T-helper 22 cell (primary cell): ENCODE results near the gene RIOK2.
"Not testable (repeated sequence)": the region's sequence is repeated elsewhere in the genome, so short reads cannot be mapped to it uniquely, and the experiment has no call there.

Source experiments
- DNase-seq: peaks from one replicate; pipeline ENCODE4 v3.0.0-alpha.2; 2020; ENCODE audit warnings: low read depth

RIOK2 gene

DNA sequence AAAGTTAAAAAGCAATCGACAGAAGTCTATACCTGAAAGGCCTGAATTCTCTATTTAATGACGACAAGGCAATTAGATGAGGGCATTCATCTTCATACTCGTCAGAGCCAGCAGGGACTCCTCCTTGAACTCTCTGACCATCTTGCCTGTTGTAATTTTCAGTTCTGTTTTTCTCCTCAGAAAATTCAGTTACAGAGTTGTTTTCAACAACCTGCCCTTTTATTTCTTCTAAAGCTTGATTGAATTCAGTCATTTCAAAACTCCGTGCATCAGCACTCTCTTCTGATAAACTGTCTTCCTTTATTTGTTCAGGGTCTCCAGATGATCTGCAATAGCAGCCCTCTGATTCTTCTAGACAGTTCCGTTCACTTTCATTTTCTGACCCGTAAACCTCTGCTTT, 15.6 kb downstream of the RIOK2 start:
- no peak for DNase-seq

DNA sequence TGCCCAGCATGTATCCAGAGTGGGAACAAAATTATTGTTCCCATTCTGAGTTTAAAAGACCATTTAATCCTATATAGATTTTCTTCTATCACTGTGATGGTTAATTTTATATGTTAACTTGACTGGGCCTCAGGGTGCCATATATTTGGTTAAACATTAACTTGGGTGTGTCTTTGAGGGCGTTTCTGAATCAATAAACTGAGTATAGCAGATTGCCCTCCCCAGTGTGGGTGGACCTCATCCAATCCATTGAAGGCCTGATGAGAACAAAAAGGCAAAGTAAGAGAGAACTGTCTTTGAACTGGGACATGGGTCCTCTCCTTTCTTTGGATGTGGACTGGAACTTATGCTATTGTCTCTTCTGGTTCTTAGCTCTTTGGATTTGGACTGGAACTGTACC, 17.3 kb downstream of the RIOK2 start:
- DNase-seq, result no peak

DNA sequence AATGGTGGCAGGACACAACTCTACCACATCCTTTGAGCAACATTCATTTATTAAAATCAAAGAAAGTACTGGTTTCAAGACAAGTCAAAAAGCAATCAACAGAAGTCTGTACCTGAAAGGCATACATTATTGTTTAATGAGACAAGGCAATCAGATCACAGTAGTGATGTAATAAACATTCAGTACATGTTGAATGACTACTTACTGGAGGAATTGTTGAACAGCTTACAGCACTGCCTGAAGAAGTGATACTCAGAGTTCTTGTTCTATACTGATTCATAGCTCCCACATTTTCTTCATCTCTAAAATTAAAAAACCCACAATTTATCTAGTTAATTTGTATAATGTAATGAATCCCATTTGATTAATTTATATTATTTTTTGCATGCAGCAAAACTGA, 18.2 kb downstream of the RIOK2 start:
- no peak for DNase-seq

DNA sequence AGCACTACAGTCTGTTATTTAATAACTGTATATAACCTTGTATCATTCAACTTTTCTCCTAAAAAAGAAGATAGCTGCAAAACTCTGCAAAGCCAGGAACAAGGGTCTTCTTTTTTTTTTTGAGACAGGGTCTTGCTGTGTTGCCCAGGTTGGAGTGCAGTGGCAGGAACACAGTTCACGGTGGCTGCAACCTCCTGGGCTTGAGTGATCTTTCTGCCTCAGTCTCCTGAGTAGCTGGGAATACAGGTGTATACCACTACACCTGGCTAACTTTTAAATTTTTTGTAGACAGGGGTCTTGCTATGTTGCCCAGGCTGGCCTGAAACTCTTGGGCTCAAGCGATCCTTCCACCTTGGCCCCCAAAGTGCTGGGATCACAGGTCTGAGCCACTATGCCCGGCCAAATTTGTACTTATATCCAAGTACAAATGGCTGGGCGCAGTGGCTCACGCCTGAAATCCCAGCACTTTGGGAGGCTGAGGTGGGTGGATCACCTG, 19.2 kb downstream of the RIOK2 start:
- DNase-seq, result no peak

DNA sequence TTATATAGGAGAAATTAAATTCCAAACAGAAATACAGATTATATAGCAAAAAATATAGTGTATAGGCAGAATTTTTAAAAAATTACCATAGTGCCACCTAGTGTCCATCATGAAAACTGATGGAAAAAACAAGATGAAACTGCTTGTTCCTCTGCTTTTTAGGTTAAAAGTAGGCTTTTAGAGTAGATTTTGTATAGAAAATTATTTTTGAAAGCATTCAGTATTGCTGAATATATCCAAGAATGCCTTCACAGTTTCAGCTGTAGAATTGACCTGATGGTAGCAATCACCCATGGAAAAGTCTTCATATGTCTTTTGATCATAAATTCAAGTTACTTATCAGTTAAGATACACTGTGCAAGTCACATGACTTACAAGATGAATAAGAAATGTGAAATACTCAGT, 19.7 kb downstream of the RIOK2 start:
- DNase-seq, result no peak

DNA sequence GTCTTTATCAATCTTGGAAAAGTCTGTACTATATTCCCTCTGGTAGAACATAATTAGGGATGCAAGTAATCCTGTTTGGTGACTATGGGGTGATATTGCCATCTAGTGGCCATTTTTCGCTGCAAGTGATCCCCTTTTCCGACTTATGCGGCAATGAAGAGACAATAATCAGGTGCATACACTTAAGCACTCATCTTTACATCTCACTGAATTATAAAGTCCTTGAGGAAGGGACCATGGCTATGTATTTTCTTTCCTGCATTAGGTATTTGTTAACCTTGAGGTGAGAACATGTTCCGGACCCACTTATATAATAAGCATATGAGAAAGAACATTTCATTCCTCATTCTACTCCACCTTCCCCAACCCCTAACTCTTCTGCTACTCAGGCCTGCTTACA, 21.0 kb downstream of the RIOK2 start:
- DNase-seq, result peak; percentile 7

DNA sequence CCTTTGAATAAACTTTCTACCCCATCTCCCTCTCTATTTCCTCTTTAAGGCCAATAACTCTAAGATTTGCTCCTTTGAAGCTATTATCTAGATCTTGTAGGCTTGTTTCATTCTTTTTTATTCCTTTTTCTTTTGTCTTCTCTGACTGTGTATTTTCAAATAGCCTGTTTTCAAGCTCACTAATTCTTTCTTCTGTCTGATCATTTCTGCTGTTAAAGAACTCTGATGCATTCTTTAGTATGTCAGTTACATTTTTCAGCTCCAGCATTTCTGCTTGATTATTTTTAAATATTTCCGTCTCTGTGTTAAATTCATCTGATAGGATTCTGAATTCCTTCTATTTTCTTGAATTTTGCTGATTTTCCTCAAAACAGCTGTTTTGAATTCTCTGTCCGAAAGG, 25.4 kb downstream of the RIOK2 start:
- DNase-seq, result no peak

DNA sequence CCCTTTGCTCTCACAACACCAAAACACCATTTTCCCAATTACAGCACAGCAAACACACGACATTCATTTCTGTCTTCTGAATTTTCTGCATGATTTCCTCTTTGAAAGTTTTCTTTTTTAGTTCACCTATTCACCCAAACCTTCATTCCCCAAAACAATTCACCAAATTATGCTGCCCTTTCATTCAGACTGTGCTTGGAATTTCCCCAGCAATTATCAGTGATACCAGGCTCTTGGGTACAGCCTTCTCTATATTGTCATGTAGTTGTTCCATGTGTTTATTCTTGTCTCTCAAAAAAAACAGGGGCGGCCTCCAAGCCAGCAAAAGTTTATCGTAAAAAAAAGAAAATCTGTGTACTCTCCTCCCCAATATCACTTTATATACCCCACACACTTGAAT, 31.7 kb downstream of the RIOK2 start:
- no peak for DNase-seq

DNA sequence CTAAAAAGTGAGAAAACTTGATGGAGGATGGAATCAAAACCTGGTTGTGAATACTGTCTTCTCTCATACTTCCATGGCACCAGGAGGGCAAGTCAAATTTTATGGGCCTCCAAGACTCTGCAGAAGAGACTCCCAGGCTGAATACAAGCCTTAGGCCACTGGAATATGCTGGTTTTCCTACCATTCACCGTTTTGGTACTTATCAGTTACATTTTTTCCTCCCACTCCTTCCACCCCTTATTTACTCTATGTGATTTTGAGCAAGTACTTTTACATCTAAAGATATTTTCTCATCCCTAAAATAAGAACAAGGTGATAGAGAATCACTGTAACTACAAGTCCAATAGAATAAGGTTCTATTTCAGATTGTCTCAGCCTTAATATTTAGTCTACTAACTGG, 32.6 kb downstream of the RIOK2 start:
- DNase-seq, result no peak

DNA sequence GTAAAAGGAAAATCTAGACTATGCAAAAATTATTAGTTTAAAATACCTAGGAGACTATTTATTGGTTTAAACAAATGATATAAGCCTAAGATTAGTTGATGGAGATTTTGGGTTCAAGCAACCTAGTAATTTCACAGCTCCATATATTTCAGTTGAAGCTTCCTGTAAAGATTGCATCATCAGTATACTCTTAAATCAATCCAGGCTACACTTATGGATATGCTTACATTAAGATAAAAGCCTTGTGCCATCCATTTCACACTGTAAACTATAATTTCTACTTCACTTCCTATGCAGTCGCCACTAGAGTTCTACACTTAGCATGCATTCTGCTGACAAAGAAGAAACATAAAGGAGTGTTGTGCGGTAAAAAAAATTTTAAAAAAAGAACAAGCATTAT, 33.3 kb downstream of the RIOK2 start:
- DNase-seq, result no peak

DNA sequence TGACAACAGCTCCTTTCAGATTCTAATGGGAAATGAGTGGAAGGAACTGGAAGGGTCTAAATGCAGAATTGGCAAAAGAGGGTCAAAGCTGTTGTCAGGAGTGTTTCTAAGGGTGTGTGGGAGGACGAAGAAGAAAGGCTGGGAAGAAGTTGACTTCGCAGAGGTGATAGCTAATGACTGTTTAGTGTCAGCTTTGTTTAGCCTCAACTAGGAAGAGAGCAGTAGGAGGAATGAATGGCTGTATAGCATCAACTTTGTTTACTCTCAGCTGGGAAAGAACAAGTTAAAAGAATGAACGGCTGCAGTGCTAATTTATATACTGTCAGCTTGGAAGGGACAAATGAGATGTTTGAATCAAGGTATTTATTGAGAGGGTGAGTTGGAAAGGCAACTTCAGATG, 34.8 kb downstream of the RIOK2 start:
- no peak for DNase-seq

DNA sequence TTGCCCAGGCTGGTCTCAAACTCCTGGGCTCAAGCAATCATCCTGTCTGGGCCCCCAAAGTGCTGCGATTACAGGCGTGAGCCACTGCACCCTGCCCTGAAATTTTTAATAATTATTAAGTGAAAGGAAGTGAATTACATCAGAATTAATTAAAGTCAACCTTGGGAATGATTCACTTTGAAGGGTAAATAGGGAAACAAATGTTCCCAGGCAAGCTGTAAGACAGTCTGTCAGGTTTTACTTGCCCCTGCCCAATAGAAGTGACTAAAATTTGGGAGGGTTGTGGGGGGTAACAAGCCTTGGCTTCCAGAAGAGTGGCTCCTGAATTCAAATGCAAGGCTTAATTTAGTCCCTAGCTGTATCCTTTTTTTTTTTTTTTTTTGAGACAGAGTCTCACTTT, 39.3 kb downstream of the RIOK2 start:
- no peak for DNase-seq

DNA sequence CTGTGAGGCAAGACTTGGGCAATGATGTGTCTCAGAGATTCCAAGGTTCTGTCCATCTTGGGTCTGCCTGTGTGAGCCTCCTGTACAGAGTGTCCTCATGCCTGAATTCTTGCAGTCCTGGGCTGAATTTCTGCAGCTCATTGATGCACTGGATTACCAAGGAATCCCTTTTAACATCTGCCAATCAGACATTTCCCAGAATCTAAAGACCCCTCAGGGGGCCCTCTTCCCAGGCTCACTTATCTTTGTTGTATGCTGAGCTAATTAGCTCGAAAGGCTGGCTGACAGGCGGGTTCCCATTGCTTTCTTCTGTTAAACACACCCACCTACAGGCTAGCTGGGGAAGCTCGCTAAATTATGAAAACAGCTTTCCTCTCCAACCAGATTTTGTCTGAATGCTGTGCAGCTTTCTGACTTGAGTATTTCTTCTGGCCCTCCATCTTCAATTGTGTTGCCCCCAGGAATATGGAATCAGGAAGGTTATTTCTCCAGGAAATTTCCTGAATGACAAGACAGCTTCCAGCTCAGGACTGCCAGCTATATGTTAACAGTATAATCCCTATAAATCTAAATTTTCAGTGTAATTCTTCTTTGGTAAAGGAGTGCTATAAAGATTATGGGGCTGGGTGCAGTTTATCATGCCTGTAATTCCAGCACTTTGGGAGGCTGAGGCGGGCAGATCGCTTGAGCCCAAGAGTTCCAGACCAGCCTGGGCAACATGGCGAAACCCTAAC, 40.4 kb downstream of the RIOK2 start, which contains the start of gene LIX1:
Gene LIX1, minus strand, starts transcription at position 91 of the 734 bp plus-strand sequence. Its CDS starts 35 bp downstream, at position 56.
- DNase-seq, result no peak

DNA sequence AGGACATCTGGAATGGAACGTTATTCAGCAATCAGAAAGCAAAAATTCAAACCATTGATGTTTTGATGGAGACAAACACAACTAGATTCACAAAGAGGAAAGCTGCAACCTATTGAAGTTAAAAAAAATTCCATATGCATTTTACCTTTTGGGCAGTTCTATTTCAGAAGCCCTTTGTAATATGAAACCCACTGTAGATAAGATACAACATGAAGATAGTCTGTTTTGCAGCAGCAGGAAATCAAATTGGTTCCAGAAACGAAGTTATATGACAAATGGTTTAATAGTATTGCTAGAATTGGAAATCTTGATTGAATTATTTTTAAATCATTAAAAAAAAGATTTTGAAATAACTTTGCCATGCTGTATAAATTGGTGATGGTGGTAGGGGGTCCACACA, 41.5 kb downstream of the RIOK2 start:
- no peak for DNase-seq

DNA sequence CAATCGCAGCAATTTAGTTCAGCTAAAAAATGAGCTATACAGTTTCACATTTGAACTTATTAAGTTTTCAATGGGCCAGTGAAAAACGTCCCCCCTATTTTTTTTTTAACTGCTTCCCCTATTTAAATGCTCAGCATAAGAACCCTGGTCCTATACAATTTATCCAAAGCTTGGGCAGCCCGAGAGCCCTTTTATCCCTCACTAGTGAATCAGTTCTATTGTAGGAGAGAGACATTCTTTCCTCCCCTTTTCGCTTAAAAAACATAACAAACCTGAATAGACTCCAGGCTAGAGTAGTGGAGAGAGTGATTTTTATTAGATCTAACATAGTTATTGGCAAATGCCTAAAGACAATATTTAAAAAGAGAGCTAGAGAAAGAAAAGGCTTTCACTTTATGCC, 42.0 kb downstream of the RIOK2 start:
- no peak for DNase-seq

DNA sequence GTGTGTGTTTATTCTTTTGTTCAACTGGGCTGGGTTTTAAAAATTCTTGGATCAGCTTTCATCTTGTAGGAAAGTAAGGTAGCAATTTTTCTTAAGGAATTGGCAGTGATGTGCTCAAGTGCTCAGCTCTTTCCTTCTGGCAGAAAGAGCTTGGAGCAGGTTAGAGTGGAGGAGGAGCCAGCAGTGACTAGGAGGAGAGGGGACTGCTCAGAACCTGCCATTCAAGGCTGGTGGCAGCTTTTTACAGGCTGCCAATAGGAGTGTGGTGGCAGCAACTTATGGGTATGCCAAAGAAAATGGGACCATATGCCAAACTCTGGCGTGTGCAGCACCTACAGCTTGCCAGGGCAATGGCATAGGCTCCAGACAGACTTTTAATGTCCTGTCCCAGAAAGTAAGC, 42.8 kb downstream of the RIOK2 start:
- DNase-seq, result not testable (repeated sequence)

DNA sequence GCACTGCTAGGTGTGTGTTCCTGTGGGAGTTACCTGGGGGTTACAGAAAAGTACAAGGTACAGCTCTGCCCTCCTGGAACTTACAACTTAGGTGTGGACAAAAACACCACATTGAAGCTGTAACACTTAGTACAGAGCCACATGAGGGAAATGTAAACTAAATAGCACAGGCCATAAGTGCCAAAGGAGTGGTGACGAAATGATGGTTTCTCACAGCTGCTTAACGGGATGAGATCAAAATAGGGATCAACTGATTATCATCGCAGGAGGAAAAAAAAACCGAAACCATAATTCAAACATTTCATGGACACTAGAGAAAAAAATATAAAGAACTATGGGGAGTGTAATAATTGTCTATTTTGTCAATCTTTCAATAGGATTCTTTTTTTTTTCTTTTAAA, 46.6 kb downstream of the RIOK2 start:
- no peak for DNase-seq

DNA sequence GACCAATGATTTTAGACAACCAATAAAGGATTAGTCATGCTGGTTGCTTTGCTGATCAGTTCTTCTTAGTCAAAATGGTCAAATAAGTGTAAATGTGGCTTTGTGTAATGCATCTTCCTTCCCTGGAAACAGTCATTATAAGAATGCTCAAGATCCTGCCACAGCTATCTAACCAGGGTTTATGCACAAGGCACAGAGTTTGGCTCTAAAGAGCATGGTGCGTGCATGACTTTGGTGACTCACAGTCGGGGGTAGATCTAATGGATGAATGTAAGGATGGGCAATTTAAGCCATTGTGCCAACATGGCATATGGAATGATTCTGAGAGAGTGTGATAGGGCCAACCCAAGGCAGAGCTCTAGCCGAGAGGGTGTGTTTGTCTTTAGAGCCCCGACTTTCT, 47.2 kb downstream of the RIOK2 start:
- DNase-seq, result no peak

DNA sequence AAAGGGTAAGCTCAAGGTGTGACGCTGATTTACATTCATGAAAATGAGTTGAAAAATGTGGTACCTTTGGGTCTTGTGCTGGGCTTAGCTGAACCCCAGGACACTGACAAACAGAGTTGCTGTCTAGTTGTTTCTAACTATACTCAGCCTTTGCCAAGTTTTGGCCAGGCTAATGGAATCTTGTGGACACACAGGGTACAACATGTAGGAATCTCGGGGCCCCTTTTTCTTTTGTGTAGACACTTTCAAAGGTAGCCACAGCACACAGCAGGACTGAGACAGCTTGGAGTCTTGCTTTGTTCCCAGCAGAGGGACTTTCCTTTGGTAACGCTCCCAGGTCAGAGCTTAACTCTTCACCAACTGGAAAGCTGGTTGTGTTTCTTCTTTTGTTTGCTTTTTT, 48.4 kb downstream of the RIOK2 start:
- DNase-seq, result no peak

DNA sequence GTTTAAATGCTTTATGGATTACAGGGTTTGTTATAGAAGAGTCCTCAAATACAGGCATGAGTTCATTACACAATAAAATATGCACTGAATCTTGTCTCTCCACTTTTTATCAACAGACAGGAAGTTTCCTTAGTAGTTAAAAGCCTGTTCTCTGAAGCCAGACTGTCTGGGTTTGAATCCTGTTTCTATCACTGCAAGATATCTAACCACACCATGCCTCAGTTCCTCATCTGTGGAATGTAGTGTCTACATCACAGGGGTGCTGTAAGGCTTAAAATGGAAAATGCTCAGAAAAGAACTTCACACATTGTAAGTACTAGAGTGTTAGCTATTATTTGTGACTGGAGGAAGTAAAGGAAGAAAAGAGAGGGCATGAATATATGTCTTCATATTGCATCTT, 49.9 kb downstream of the RIOK2 start:
- no peak for DNase-seq

DNA sequence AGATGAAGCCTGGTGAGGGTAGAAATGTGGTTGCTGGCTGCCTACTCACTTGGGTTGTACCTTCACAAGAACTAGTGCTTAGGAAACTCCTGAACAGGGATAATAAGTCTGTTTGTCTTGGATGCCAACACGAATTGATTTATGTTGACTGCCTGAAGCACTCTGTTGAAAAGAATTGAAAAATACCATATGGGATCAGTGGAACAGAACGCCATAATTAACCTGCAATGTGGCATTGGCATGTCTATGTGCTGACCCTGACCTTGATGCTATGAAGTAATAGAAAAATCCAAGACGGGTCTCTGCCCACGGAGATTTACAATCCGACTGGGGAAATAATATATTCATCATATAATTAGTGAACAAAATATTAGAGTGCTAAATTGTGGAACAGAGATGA, 51.1 kb downstream of the RIOK2 start:
- no peak for DNase-seq

DNA sequence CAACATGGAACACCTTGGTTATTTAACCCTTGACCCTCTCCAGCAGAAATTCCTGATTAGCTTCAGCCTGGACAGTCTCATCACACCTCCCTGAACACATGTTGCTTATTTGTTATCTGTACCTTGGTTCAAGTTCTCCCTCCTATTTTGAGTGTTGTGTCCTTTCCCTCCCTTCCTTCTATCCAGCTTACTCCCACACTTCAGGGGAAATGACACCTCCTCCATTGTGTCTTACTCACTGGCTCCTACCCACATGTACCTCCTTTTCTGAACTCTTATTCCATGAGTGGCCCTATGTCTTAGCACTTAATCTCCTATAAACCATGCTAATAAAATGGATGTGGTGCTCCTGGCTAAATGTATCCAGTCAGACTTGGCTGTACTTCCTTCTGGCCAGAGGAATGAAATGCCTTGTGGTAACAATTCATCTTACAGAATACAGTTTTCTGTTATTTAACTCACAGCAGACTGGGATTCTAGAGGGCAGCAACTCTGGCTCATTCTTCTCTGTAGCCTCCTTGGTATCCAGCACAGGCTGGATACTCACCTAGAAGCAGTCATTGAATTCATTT, 51.8 kb downstream of the RIOK2 start:
- DNase-seq, result no peak

DNA sequence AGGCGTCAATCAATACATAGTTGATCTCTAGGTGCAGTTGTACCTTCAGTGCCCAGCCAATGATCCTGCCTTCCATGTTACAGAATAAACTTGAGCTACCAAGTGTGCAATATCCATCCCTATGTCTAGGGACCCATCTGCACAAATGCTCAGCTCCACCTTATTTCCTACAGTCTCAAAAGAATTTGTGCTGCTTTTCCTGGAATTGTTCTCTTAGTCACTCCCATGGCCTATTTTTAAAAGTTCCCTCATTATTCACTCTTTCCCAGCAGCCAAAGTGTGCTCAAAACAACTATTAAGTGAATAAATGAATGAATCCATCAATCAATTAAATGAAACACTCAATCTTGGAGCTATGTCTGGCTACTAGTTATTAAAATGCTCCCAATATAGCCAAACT, 55.3 kb downstream of the RIOK2 start:
- DNase-seq, result no peak

DNA sequence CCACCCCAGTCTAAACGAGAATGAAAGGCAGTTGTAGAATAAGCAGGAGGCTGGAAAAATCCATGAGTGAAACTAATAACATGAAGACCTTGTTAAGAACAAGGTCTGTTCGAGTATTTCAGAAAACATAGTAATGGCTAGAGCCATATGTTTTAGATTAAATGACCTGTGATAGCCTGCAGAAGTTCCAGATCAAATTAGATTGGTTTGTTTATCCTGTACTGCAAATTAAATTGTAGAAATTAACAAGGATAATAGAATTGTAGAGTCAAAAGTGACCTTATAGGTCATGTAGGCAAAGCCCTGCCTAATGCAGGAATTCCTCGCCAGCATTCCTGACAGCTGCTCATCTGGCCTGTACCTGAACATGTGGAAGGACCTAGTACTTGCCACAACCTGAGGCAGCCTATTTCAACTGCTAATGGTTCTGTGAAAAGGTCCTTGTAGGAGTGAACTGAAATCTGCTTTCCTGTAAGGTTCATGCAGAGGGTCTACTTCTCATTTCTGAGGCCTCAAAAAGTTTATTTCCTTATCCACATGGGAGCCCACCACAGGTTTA, 57.8 kb downstream of the RIOK2 start:
- no peak for DNase-seq
